PFSK-1 (cell line): ENCODE data around the gene MED15.

ENCODE experiments used
- FOXP2 ChIP-seq: optimal IDR thresholded peaks from 2 replicates; pipeline ENCODE3; 2011; ENCODE audit warnings: borderline replicate concordance, control low read depth, inconsistent platforms; ENCODE audit not compliant: insufficient read depth; ENCODE audit errors: extremely low read length, extremely low read depth
- SIN3A ChIP-seq: IDR thresholded peaks from 2 replicates; pipeline ENCODE4 v1.6.1; 2012; ENCODE audit warnings: mild to moderate bottlenecking, low read length, moderate library complexity, borderline replicate concordance; ENCODE audit not compliant: insufficient read depth
- TAF1 ChIP-seq: IDR thresholded peaks from 2 replicates; pipeline ENCODE4 v1.6.1; 2012; ENCODE audit warnings: low read length, control low read depth, borderline replicate concordance; ENCODE audit not compliant: insufficient read depth

- TF ChIP-seq TAF1 (no peak), SIN3A (no peak), FOXP2 (no peak)
Observed at GRCh38 chr22:20575724-20576444, 68.5 kb downstream of the MED15 start.
